ENCODE measurements around the gene UBTD1.
"Not testable (repeated sequence)": the region's sequence is repeated elsewhere in the genome, so short reads cannot be mapped to it uniquely, and the experiment has no call there.

The UBTD1 gene

GRCh38 chr10:97517096-97517750 is 18.5 kb downstream of the UBTD1 start:
- DNase-seq = no peak

GRCh38 chr10:97517778-97518300 is 19.1 kb downstream of the UBTD1 start:
- DNase-seq = no peak

- no peak for DNase-seq
Observed at GRCh38 chr10:97518301-97519043, 19.7 kb downstream of the UBTD1 start.

- no peak for DNase-seq
Observed at GRCh38 chr10:97519342-97519741, 20.6 kb downstream of the UBTD1 start.

GRCh38 chr10:97520520-97520919 is 21.8 kb downstream of the UBTD1 start:
- DNase-seq = no peak

GRCh38 chr10:97520978-97521761 is 22.4 kb downstream of the UBTD1 start:
- DNase-seq = no peak

- DNase-seq = no peak
Observed at GRCh38 chr10:97522071-97522470, 23.3 kb downstream of the UBTD1 start.

GRCh38 chr10:97522937-97523336 is 24.2 kb downstream of the UBTD1 start:
- no peak for DNase-seq

- DNase-seq = no peak
Observed at GRCh38 chr10:97525086-97525485, 26.4 kb downstream of the UBTD1 start.

GRCh38 chr10:97525683-97526110 is 27.0 kb downstream of the UBTD1 start:
- DNase-seq = no peak

- DNase-seq = not testable (repeated sequence)
Observed at GRCh38 chr10:97528876-97529275, 30.2 kb downstream of the UBTD1 start.

- DNase-seq = no peak
Observed at GRCh38 chr10:97529685-97530465, 31.2 kb downstream of the UBTD1 start.

- no peak for DNase-seq
Observed at GRCh38 chr10:97531401-97531986, 32.8 kb downstream of the UBTD1 start.

GRCh38 chr10:97532935-97533671 is 34.4 kb downstream of the UBTD1 start:
- DNase-seq = no peak

- DNase-seq = no peak
Observed at GRCh38 chr10:97533888-97534287, 35.2 kb downstream of the UBTD1 start.

GRCh38 chr10:97534746-97535367 is 36.1 kb downstream of the UBTD1 start:
- peak; percentile 63 for DNase-seq

- no peak for DNase-seq
Observed at GRCh38 chr10:97537186-97537869, 38.6 kb downstream of the UBTD1 start.

- DNase-seq = no peak
Observed at GRCh38 chr10:97538411-97538810, 39.7 kb downstream of the UBTD1 start.

- no peak for DNase-seq
Observed at GRCh38 chr10:97538839-97539238, 40.1 kb downstream of the UBTD1 start.

GRCh38 chr10:97539523-97540200 is 40.9 kb downstream of the UBTD1 start:
- no peak for DNase-seq
